Measurements from ENCODE around the gene TP53TG3B. TPM values are rescaled to one million over a fixed set of nuclear protein-coding genes. Genes with fewer than 3 reads are reported as not detected.

The TP53TG3B gene
- 0.26 to 0.34 TPM in 2 of 5 replicates, not detected in the others for total RNA-seq (2022; extraction: Qiagen RNA extraction; ENCODE audit: low read depth)

GRCh38 chr16:33360541-33360940 lies at the start of gene TP53TG3B:
TSS of gene TP53TG3B (plus strand) at chr16:33360841. CDS start at chr16:33360909, 68 bp downstream.

Other genes with a start within 250 kb of the TP53TG3B start
- gene TP53TG3C, start 166.6 kb upstream of the TP53TG3B start, total RNA-seq (2022; extraction: Qiagen RNA extraction; ENCODE audit: low read depth) = 0.18 to 0.79 TPM (median 0.26 TPM) in 5 replicates
- gene TP53TG3E, start 56.5 kb upstream of the TP53TG3B start, total RNA-seq (2022; extraction: Qiagen RNA extraction; ENCODE audit: low read depth) = not detected in 5 replicates
- gene TP53TG3F, start 98.8 kb downstream of the TP53TG3B start, total RNA-seq (2022; extraction: Qiagen RNA extraction; ENCODE audit: low read depth) = 0.07 to 0.14 TPM in 2 of 5 replicates, not detected in the others

Measured in A549 treated with GW870086 at 1 μM for 4 hours (cell line).